Keratinocyte (primary cell): ENCODE measurements around the gene CGN.

Experiments used
- EZH2 ChIP-seq: IDR thresholded peaks from one replicate; pipeline ENCODE4 v1.6.1; 2012; ENCODE audit warnings: inconsistent platforms, mild to moderate bottlenecking, low read length, moderate library complexity
- TF ChIP-seq, protein P1 (sequence below), 3 experiments: IDR thresholded peaks in 1 of 3; conservative IDR thresholded peaks in 1 of 3; optimal IDR thresholded peaks in 1 of 3; 2 replicates in 2 of 3; 3 replicates in 1 of 3; pipeline versions ENCODE3 to v1.5.1; 2011; ENCODE audit warnings: low read length in 3 of 3, mild to moderate bottlenecking in 3 of 3, moderate library complexity in 2 of 3, control low read depth in 1 of 3, inconsistent platforms in 1 of 3; ENCODE audit not compliant: insufficient read depth in 2 of 3; ENCODE audit errors: extremely low read depth in 1 of 3

DNA sequence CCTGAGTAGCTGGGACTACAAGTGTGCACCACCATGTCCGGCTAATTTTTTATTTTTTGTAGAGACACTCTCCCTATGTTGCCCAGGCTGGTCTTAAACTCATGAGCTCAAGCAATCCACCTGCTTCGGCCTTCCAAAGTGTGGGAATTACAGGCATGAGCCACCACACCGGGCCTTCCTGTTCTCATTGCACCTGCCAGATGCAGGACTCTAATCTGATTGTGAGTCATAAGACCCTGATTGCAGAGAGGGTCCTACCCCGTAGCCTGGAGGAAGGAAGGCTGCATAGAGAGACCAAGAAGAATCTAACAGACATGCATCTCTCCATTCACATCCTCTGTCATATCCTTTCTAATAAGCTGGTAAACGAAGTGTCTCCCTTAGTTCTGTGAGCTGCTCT, 19.5 kb upstream of the CGN start:
- TF ChIP-seq, protein P1, sequence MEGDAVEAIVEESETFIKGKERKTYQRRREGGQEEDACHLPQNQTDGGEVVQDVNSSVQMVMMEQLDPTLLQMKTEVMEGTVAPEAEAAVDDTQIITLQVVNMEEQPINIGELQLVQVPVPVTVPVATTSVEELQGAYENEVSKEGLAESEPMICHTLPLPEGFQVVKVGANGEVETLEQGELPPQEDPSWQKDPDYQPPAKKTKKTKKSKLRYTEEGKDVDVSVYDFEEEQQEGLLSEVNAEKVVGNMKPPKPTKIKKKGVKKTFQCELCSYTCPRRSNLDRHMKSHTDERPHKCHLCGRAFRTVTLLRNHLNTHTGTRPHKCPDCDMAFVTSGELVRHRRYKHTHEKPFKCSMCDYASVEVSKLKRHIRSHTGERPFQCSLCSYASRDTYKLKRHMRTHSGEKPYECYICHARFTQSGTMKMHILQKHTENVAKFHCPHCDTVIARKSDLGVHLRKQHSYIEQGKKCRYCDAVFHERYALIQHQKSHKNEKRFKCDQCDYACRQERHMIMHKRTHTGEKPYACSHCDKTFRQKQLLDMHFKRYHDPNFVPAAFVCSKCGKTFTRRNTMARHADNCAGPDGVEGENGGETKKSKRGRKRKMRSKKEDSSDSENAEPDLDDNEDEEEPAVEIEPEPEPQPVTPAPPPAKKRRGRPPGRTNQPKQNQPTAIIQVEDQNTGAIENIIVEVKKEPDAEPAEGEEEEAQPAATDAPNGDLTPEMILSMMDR (optimal IDR thresholded peaks at IDR 0.05 in 1 of 3, IDR thresholded peaks at IDR 0.05 in 1 of 3, conservative IDR thresholded peaks at IDR 0.05 in 1 of 3; ENCODE audit: extremely low read depth in 1 of 3, insufficient read depth in 2 of 3, low read length in 3 of 3): no peak
- no peak for TF ChIP-seq EZH2
